ENCODE data around the gene CPNE5. TPM values are rescaled to one million over a fixed set of nuclear protein-coding genes. Genes with fewer than 3 reads are reported as not detected.

CPNE5 gene
- polyA plus RNA-seq, 1 donor (not counting 4 experiments of a cell fraction or from before 2014, with no cell fraction given), result 0.05 TPM

GRCh38 chr6:36805096-36805797, 34.0 kb downstream of the CPNE5 start:
- H3K27me3 ChIP-seq (ENCODE audit: control insufficient read depth, extremely low read depth, insufficient read depth, low read length), result peaks cover 23% of the 10 kb centered on the region
- H4K20me1 ChIP-seq (ENCODE audit: control insufficient read depth, extremely low read depth, insufficient read depth, low read length), result no peaks in the 10 kb centered on the region
- dilution Hi-C loops (cut with MboI; ENCODE audit: extremely low pct_ligation_motif_present, low sequenced_read_pairs), result no loop called here
- H3K36me3 ChIP-seq (ENCODE audit: control insufficient read depth in 2 of 2, extremely low read depth in 1 of 2, insufficient read depth in 2 of 2, low read length in 2 of 2), result no peaks in the 10 kb centered on the region
- no peak overlapping the region for H3K27ac ChIP-seq (ENCODE audit: control insufficient read depth, insufficient read depth, low read length)
- no peaks in the 10 kb centered on the region for H3K79me2 ChIP-seq (ENCODE audit: control insufficient read depth, insufficient read depth, low read length)
- no peak overlapping the region for H2AFZ ChIP-seq (ENCODE audit: control insufficient read depth, low read length)
- no peaks in the 10 kb centered on the region for H3K4me1 ChIP-seq (ENCODE audit: control insufficient read depth, extremely low read depth, insufficient read depth, low read length)
- H3K9me1 ChIP-seq (ENCODE audit: control insufficient read depth, extremely low read depth, insufficient read depth, low read length), result no peaks in the 10 kb centered on the region
- no peak overlapping the region for H3K4me3 ChIP-seq (ENCODE audit: control insufficient read depth in 2 of 3, extremely low read depth in 1 of 3, insufficient read depth in 2 of 3, low read depth in 1 of 3, low read length in 3 of 3)
- H3K9me3 ChIP-seq (ENCODE audit: control insufficient read depth, low read depth, low read length), result no peaks in the 10 kb centered on the region
- FAIRE-seq (no peak), DNase-seq (ENCODE audit: low read depth, low spot score) (no peak)
- H3K9ac ChIP-seq (ENCODE audit: control insufficient read depth, extremely low read depth, insufficient read depth, low read length), result no peak overlapping the region
- H3K4me2 ChIP-seq (ENCODE audit: control insufficient read depth, extremely low read depth, insufficient read depth, low read depth, low read length), result no peak overlapping the region
- TF ChIP-seq EZH2 (IDR thresholded peaks at IDR 0.05; ENCODE audit: low read length), result no peak

- no peaks in the 10 kb centered on the region for H3K79me2 ChIP-seq (ENCODE audit: control insufficient read depth, insufficient read depth, low read length)
- H3K9me1 ChIP-seq (ENCODE audit: control insufficient read depth, extremely low read depth, insufficient read depth, low read length), result no peaks in the 10 kb centered on the region
- H2AFZ ChIP-seq (ENCODE audit: control insufficient read depth, low read length), result no peak overlapping the region
- no peaks in the 10 kb centered on the region for H3K4me1 ChIP-seq (ENCODE audit: control insufficient read depth, extremely low read depth, insufficient read depth, low read length)
- no peak overlapping the region for H3K4me2 ChIP-seq (ENCODE audit: control insufficient read depth, extremely low read depth, insufficient read depth, low read depth, low read length)
- H3K9me3 ChIP-seq (ENCODE audit: control insufficient read depth, low read depth, low read length), result no peaks in the 10 kb centered on the region
- DNase-seq (ENCODE audit: low read depth, low spot score) (no peak), FAIRE-seq (no peak)
- H4K20me1 ChIP-seq (ENCODE audit: control insufficient read depth, extremely low read depth, insufficient read depth, low read length), result no peaks in the 10 kb centered on the region
- H3K27ac ChIP-seq (ENCODE audit: control insufficient read depth, insufficient read depth, low read length), result no peak overlapping the region
- dilution Hi-C loops (cut with MboI; ENCODE audit: extremely low pct_ligation_motif_present, low sequenced_read_pairs), result no loop called here
- H3K27me3 ChIP-seq (ENCODE audit: control insufficient read depth, extremely low read depth, insufficient read depth, low read length), result peaks cover 23% of the 10 kb centered on the region
- TF ChIP-seq EZH2 (IDR thresholded peaks at IDR 0.05; ENCODE audit: low read length), result no peak
- TF ChIP-seq, protein P1, sequence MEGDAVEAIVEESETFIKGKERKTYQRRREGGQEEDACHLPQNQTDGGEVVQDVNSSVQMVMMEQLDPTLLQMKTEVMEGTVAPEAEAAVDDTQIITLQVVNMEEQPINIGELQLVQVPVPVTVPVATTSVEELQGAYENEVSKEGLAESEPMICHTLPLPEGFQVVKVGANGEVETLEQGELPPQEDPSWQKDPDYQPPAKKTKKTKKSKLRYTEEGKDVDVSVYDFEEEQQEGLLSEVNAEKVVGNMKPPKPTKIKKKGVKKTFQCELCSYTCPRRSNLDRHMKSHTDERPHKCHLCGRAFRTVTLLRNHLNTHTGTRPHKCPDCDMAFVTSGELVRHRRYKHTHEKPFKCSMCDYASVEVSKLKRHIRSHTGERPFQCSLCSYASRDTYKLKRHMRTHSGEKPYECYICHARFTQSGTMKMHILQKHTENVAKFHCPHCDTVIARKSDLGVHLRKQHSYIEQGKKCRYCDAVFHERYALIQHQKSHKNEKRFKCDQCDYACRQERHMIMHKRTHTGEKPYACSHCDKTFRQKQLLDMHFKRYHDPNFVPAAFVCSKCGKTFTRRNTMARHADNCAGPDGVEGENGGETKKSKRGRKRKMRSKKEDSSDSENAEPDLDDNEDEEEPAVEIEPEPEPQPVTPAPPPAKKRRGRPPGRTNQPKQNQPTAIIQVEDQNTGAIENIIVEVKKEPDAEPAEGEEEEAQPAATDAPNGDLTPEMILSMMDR (optimal IDR thresholded peaks at IDR 0.05 in 1 of 3, IDR thresholded peaks at IDR 0.05 in 1 of 3, conservative IDR thresholded peaks at IDR 0.05 in 1 of 3; ENCODE audit: extremely low read depth in 1 of 3, insufficient read depth in 2 of 3, low read length in 3 of 3), result no peak
- H3K36me3 ChIP-seq (ENCODE audit: control insufficient read depth in 2 of 2, extremely low read depth in 1 of 2, insufficient read depth in 2 of 2, low read length in 2 of 2), result no peaks in the 10 kb centered on the region
- H3K4me3 ChIP-seq (ENCODE audit: control insufficient read depth in 2 of 3, extremely low read depth in 1 of 3, insufficient read depth in 2 of 3, low read depth in 1 of 3, low read length in 3 of 3), result no peak overlapping the region
- H3K9ac ChIP-seq (ENCODE audit: control insufficient read depth, extremely low read depth, insufficient read depth, low read length), result no peak overlapping the region
Measured at GRCh38 chr6:36804563-36804962, 34.7 kb downstream of the CPNE5 start.

DNA sequence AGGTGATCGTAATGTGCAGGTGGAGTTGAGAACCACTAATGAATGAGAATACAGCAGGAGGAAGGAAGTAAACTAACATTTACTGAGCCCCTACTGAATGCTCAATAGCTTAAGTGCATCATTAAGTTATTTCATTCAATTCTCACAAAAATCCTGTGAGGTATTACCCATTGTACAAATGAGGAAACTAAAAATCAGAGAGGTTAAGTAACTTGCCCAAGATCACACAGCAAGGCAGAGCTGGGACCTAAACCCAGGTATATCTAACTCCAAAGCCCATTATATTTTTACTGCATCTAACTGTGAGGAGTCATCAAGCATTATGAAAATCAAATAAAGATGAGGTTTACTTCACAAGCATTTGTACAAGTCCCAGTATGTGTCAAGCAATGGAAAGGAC, 35.3 kb downstream of the CPNE5 start:
- no peak overlapping the region for H3K4me3 ChIP-seq (ENCODE audit: control insufficient read depth in 2 of 3, extremely low read depth in 1 of 3, insufficient read depth in 2 of 3, low read depth in 1 of 3, low read length in 3 of 3)
- no peaks in the 10 kb centered on the region for H4K20me1 ChIP-seq (ENCODE audit: control insufficient read depth, extremely low read depth, insufficient read depth, low read length)
- no peak overlapping the region for H3K27ac ChIP-seq (ENCODE audit: control insufficient read depth, insufficient read depth, low read length)
- H3K4me1 ChIP-seq (ENCODE audit: control insufficient read depth, extremely low read depth, insufficient read depth, low read length), result no peaks in the 10 kb centered on the region
- H3K9me3 ChIP-seq (ENCODE audit: control insufficient read depth, low read depth, low read length), result no peaks in the 10 kb centered on the region
- dilution Hi-C loops (cut with MboI; ENCODE audit: extremely low pct_ligation_motif_present, low sequenced_read_pairs), result no loop called here
- H3K9me1 ChIP-seq (ENCODE audit: control insufficient read depth, extremely low read depth, insufficient read depth, low read length), result no peaks in the 10 kb centered on the region
- DNase-seq (ENCODE audit: low read depth, low spot score), result no peak
- no peaks in the 10 kb centered on the region for H3K36me3 ChIP-seq (ENCODE audit: control insufficient read depth in 2 of 2, extremely low read depth in 1 of 2, insufficient read depth in 2 of 2, low read length in 2 of 2)
- no peak for TF ChIP-seq EZH2 (IDR thresholded peaks at IDR 0.05; ENCODE audit: low read length)
- TF ChIP-seq, protein P1 (optimal IDR thresholded peaks at IDR 0.05 in 1 of 3, IDR thresholded peaks at IDR 0.05 in 1 of 3, conservative IDR thresholded peaks at IDR 0.05 in 1 of 3; ENCODE audit: extremely low read depth in 1 of 3, insufficient read depth in 2 of 3, low read length in 3 of 3), result no peak
- peaks cover 25% of the 10 kb centered on the region for H3K27me3 ChIP-seq (ENCODE audit: control insufficient read depth, extremely low read depth, insufficient read depth, low read length)
- no peak overlapping the region for H3K9ac ChIP-seq (ENCODE audit: control insufficient read depth, extremely low read depth, insufficient read depth, low read length)
- H2AFZ ChIP-seq (ENCODE audit: control insufficient read depth, low read length), result no peak overlapping the region
- no peaks in the 10 kb centered on the region for H3K79me2 ChIP-seq (ENCODE audit: control insufficient read depth, insufficient read depth, low read length)
- no peak overlapping the region for H3K4me2 ChIP-seq (ENCODE audit: control insufficient read depth, extremely low read depth, insufficient read depth, low read depth, low read length)
- FAIRE-seq, result no peak

Measured in keratinocyte (primary cell).